GM12873 (cell line): ENCODE results near the gene CA11.

ENCODE experiments used
- CTCF ChIP-seq: IDR thresholded peaks from 2 replicates; pipeline ENCODE4 v1.5.1; 2012; ENCODE audit warnings: low read depth, mild to moderate bottlenecking, moderate library complexity, low read length, control low read depth; ENCODE audit not compliant: insufficient read depth; ENCODE audit errors: missing control alignments

The CA11 gene

GRCh38 chr19:48644839-48645619, 958 bp downstream of the CA11 start:
- no peak for TF ChIP-seq CTCF

- no peak for TF ChIP-seq CTCF
Measured at GRCh38 chr19:48644355-48644754, 1.6 kb downstream of the CA11 start.

GRCh38 chr19:48642862-48643261, 3.1 kb downstream of the CA11 start:
- no peak for TF ChIP-seq CTCF

- TF ChIP-seq CTCF, result no peak
Measured at GRCh38 chr19:48641850-48642249, 4.1 kb downstream of the CA11 start.

- no peak for TF ChIP-seq CTCF
Measured at GRCh38 chr19:48639483-48640375, 6.3 kb downstream of the CA11 start.

- no peak for TF ChIP-seq CTCF
Measured at GRCh38 chr19:48638831-48639381, 7.1 kb downstream of the CA11 start.
